K562 (cell line): ENCODE data around the gene TMEM185B. TPM values are rescaled to one million over a fixed set of nuclear protein-coding genes. Genes with fewer than 3 reads are reported as not detected.

Experiments used
- ATAC-seq: fragments of 200-7000 bp; cut with Tn5 transposase; 3 replicates; pipeline ENCODE4 v1.9.1; 2020; ENCODE audit warnings: moderate library complexity
- BruUV-seq: library from RNA; stranded (reverse); fragments of 400-500 nt; replicated peaks from 2 replicates; lab custom pipeline; 2021; lab: Mats Ljungman, UMichigan
- CTCF ChIA-PET: fragments of 300-600 bp; formaldehyde crosslinking; extraction: SDS; loops from one replicate; lab custom pipeline; 2021; ENCODE audit warnings: low intra/inter-chr PET ratio; lab: Yijun Ruan, JAX
- POLR2A ChIA-PET: fragments of 300-600, 350-650 bp; sonication (Branson Sonifier 250); formaldehyde crosslinking; extraction: SDS; loops from one replicate; lab custom pipeline; 2021; ENCODE audit warnings: antibody characterized with exemption, inconsistent platforms; lab: Yijun Ruan, JAX
- DNase-seq, 4 experiments: peaks; one replicate each; pipeline versions ENCODE4 v3.0.0 to v3.0.0-alpha.2; 2011 to 2018; ENCODE audit warnings: low spot score in 3 of 4, mixed read lengths in 3 of 4; ENCODE audit errors: extremely low read depth in 1 of 4
- FAIRE-seq: peaks from 2 replicates; lab custom pipeline; 2011; peaks lifted over from hg19 to GRCh38; lab: Jason Lieb, UNC
- H2AFZ ChIP-seq: 2 replicates; pipeline ENCODE4 v1.6.0; 2011; ENCODE audit warnings: low read depth, low read length, control low read depth, inconsistent platforms
- H3K27ac ChIP-seq: fragments of 200-600 bp; 3 replicates; pipeline ENCODE4 v1.8.0; 2011; ENCODE audit warnings: low read depth, mild to moderate bottlenecking, control low read depth, inconsistent platforms, low read length, moderate library complexity, mixed read lengths; ENCODE audit errors: extremely low read depth
- H3K27me3 ChIP-seq, 2 experiments: fragments of 300-600 bp in 1 of 2; 2 replicates in 1 of 2; 3 replicates in 1 of 2; pipeline versions ENCODE4 v1.6.0 to v1.8.0; 2011; ENCODE audit warnings: inconsistent platforms in 2 of 2, low read length in 2 of 2, mild to moderate bottlenecking in 1 of 2, mixed read lengths in 1 of 2, moderate library complexity in 1 of 2; ENCODE audit not compliant: control insufficient read depth in 2 of 2, insufficient read depth in 2 of 2
- H3K36me3 ChIP-seq: fragments of 300-600 bp; 3 replicates; pipeline ENCODE4 v1.8.0; 2011; ENCODE audit warnings: mild to moderate bottlenecking, low read length, inconsistent platforms; ENCODE audit not compliant: control insufficient read depth, insufficient read depth
- H3K4me1 ChIP-seq, 2 experiments: fragments of 200-600 bp in 1 of 2; replicated peaks in 1 of 2; 2 replicates in 1 of 2; 3 replicates in 1 of 2; pipeline versions ENCODE4 v1.5.1 to v1.8.0; 2011; ENCODE audit warnings: inconsistent platforms in 2 of 2, low read length in 2 of 2, mild to moderate bottlenecking in 1 of 2, mixed read lengths in 1 of 2, moderate library complexity in 1 of 2; ENCODE audit not compliant: control insufficient read depth in 2 of 2, insufficient read depth in 2 of 2
- H3K4me2 ChIP-seq: 2 replicates; pipeline ENCODE4 v1.6.1; 2011; ENCODE audit warnings: low read length, control low read depth, inconsistent platforms, mixed read lengths; ENCODE audit not compliant: insufficient read depth
- H3K4me3 ChIP-seq: fragments of 200-600 bp; sonication (generic), shearing (Covaris generic); 2 replicates; pipeline ENCODE4 v1.5.1; 2016; ENCODE audit warnings: control low read depth, inconsistent platforms
- H3K79me2 ChIP-seq: fragments of 200-600 bp; 3 replicates; pipeline ENCODE4 v1.8.0; 2011; ENCODE audit warnings: low read length, inconsistent platforms; ENCODE audit not compliant: control insufficient read depth, insufficient read depth
- H3K9ac ChIP-seq, 2 experiments: 2 replicates each; pipeline versions ENCODE4 v1.6.0 to v1.6.1; 2011; ENCODE audit warnings: low read depth in 2 of 2, low read length in 2 of 2, control low read depth in 1 of 2, inconsistent platforms in 1 of 2, mild to moderate bottlenecking in 1 of 2, mixed read lengths in 1 of 2; ENCODE audit not compliant: insufficient read depth in 1 of 2
- H3K9me1 ChIP-seq: one replicate; pipeline ENCODE4 v1.6.0; 2011; ENCODE audit warnings: inconsistent platforms, mild to moderate bottlenecking, low read length, moderate library complexity; ENCODE audit not compliant: control insufficient read depth, insufficient read depth
- H3K9me3 ChIP-seq: replicated peaks from 2 replicates; pipeline ENCODE4 v1.5.1; 2011; ENCODE audit warnings: low read depth, low read length, inconsistent platforms; ENCODE audit not compliant: control insufficient read depth, insufficient read depth
- H4K20me1 ChIP-seq: replicated peaks from 2 replicates; pipeline ENCODE4 v1.6.1; 2011; ENCODE audit warnings: low read length, inconsistent platforms, mixed read lengths; ENCODE audit not compliant: control insufficient read depth, insufficient read depth
- CLOCK ChIP-seq: fragments of 250-450 bp; sonication (Bioruptor Pico); IDR thresholded peaks from 2 replicates; pipeline ENCODE4 v1.4.0; 2020; ENCODE audit warnings: mild to moderate bottlenecking, moderate library complexity, borderline replicate concordance
- CREB3L1 ChIP-seq: fragments of 450-650 bp; IDR thresholded peaks from 2 replicates; pipeline ENCODE4 v1.6.1; 2014; ENCODE audit warnings: low read depth, mild to moderate bottlenecking, moderate library complexity, borderline replicate concordance
- CREBBP ChIP-seq: IDR thresholded peaks from one replicate; pipeline ENCODE4 v1.6.1; 2012; ENCODE audit warnings: low read depth, mild to moderate bottlenecking, control low read depth, inconsistent platforms, low read length
- CTCF ChIP-seq, 3 experiments: IDR thresholded peaks in 2 of 3; conservative IDR thresholded peaks in 1 of 3; 2 replicates each; pipeline ENCODE4 v1.5.1; 2011 to 2012; ENCODE audit warnings: low read length in 3 of 3, mild to moderate bottlenecking in 3 of 3, control low read depth in 2 of 3, improper control_type of control experiment in 1 of 3, inconsistent platforms in 1 of 3, low read depth in 1 of 3, mixed read lengths in 1 of 3, moderate library complexity in 1 of 3; ENCODE audit not compliant: insufficient read depth in 2 of 3
- FOXA1 ChIP-seq: fragments of 450-650 bp; IDR thresholded peaks from 2 replicates; pipeline ENCODE4 v1.6.1; 2016; ENCODE audit warnings: mild to moderate bottlenecking, borderline replicate concordance
- FOXK1 ChIP-seq: sonication (generic); formaldehyde crosslinking; IDR thresholded peaks from 2 replicates; pipeline ENCODE4 v1.8.0; 2022; ENCODE audit warnings: missing genetic modification reagents, mild to moderate bottlenecking, borderline replicate concordance
- HMGN3 ChIP-seq: IDR thresholded peaks from 2 replicates; pipeline ENCODE4 v1.6.1; 2011; ENCODE audit warnings: borderline replicate concordance, low read depth, mild to moderate bottlenecking, mixed read lengths, low read length; ENCODE audit not compliant: insufficient read length; ENCODE audit errors: extremely low read depth
- NFXL1 ChIP-seq: fragments of 450-650 bp; formaldehyde crosslinking; IDR thresholded peaks from 2 replicates; pipeline ENCODE4 v1.4.0; 2021; ENCODE audit warnings: mild to moderate bottlenecking
- RAD21 ChIP-seq, 2 experiments: fragments of 250-450 bp in 1 of 2; fragments of 450-650 bp in 1 of 2; sonication (Bioruptor Pico) in 1 of 2; formaldehyde crosslinking in 1 of 2; IDR thresholded peaks in 1 of 2; conservative IDR thresholded peaks in 1 of 2; 2 replicates each; pipeline versions ENCODE4 v1.4.0 to v1.8.0; 2020 to 2022; ENCODE audit warnings: mild to moderate bottlenecking in 2 of 2, moderate library complexity in 1 of 2
- ZNF395 ChIP-seq: fragments of 200-800 bp; sonication (Bioruptor generic); IDR thresholded peaks from 2 replicates; pipeline ENCODE4 v1.6.1; 2017; ENCODE audit warnings: missing genetic modification characterization, missing compliant biosample characterization
- WGBS: fragments of 100-300 bp; shearing (Covaris generic); methylation state at CpG from one replicate; pipeline ENCODE4 v1.1.6; 2016; ENCODE audit warnings: low coverage, mixed read lengths; ENCODE audit not compliant: insufficient coverage; ENCODE audit errors: missing lambda C conversion rate; 5-methylcytosine and 5-hydroxymethylcytosine counted together
- in situ Hi-C: fragments of 300-500 bp; cut with MboI; formaldehyde crosslinking; loops from 4 replicates; pipeline ENCODE4 v1.15.0; 2018; ENCODE audit warnings: inconsistent platforms, mixed read lengths
- intact Hi-C: fragments of 100-400 bp; cut with micrococcal nuclease; formaldehyde crosslinking; loops from 2 replicates; pipeline ENCODE4 v1.14.2; 2022
- polyA plus RNA-seq, 8 experiments: library from polyadenylated mRNA; depleted of rRNA in 4 of 8; stranded (reverse) in 5 of 8; unstranded in 3 of 8; fragments of >200 nt; fragmentation: Nextera tagmentation in 2 of 8; fragmentation: Illumina TruSeq in 1 of 8; extraction: Ambion mirVana in 2 of 8; extraction: Trizol in 1 of 8; gene quantifications; 2 replicates each; pipeline versions ENCODE4 v1.2.1 to v1.2.3, GENCODE V29; 2011 to 2014; ENCODE audit warnings: inconsistent platforms in 1 of 8, missing spikeins in 1 of 8
- total RNA-seq, 7 experiments: library from RNA; depleted of rRNA in 6 of 7; stranded (reverse); fragments of >200 nt in 6 of 7; fragmentation: Illumina TruSeq in 2 of 7; extraction: Trizol in 2 of 7; gene quantifications; 2 replicates each; pipeline versions ENCODE4 v1.2.1 to v1.2.3, GENCODE V29; 2011 to 2021; ENCODE audit warnings: low replicate concordance in 1 of 7

The TMEM185B gene
- total and polyA plus RNA-seq, 9 of the 15 experiments (the other 6 are each of a cell fraction or from before 2014, with no cell fraction given): 2.9 to 28.2 (median 11.5) TPM

- Histone ChIP-seq H3K27me3 (peaks cover 0 to 6% of the 10 kb centered on the region in 2 experiments; a peak in 1 of 5 replicates), H4K20me1 (no peaks in the 10 kb centered on the region), H3K27ac (no peak overlapping the region), H2AFZ (peak overlapping the region; percentile 32), H3K9ac (no peak overlapping the region), H3K9me3 (no peaks in the 10 kb centered on the region), H3K4me1 (peaks cover 0 to 2% of the 10 kb centered on the region in 2 experiments; a peak in 3 of 5 replicates), H3K4me3 (no peak overlapping the region), H3K79me2 (no peaks in the 10 kb centered on the region), H3K4me2 (no peak overlapping the region), H3K36me3 (no peaks in the 10 kb centered on the region), H3K9me1 (peaks cover 3% of the 10 kb centered on the region)
- intact Hi-C loops (no loop called here), in situ Hi-C loops (no loop called here)
- BruUV-seq: no TSS peak
- WGBS: 25% methylated on average over 5 of the region's 5 CpGs
- ChIA-PET CTCF (no interaction called here), POLR2A (interaction anchor here (0.6 to 0.8 kb wide), 2 partner anchors 15 to 457 kb away, joined by 3 to 4 read pairs; no protein-coding TSS in a partner anchor)
- DNase-seq: peak in 1 of 4 experiments; percentile 16
- no peak for FAIRE-seq
- ATAC-seq: peak; percentile 66
- no peak for TF ChIP-seq CREB3L1
- TF ChIP-seq RAD21 (CRISPR knock-in tag; conservative IDR thresholded peaks at IDR 0.05 in 1 of 2, IDR thresholded peaks at IDR 0.05 in 1 of 2): peak in 1 of 2 experiments; percentile 36; a peak in 2 of 4 replicates
- peak in 2 of 3 experiments; percentile 13 to 30; a peak in 2 of 6 replicates for TF ChIP-seq CTCF (IDR thresholded peaks at IDR 0.05 in 2 of 3, conservative IDR thresholded peaks at IDR 0.05 in 1 of 3; ENCODE audit: insufficient read depth in 2 of 3, low read depth in 1 of 3, low read length in 3 of 3)
- TF ChIP-seq FOXA1: no peak
- TF ChIP-seq ZNF395 (CRISPR knock-in tag): no peak
- no peak for TF ChIP-seq NFXL1
- TF ChIP-seq CREBBP: no peak
- no peak for TF ChIP-seq HMGN3
- no peak for TF ChIP-seq FOXK1 (CRISPR knock-in tag)
- TF ChIP-seq CLOCK: no peak
Observed at GRCh38 chr2:120182019-120182560, 41.1 kb downstream of the TMEM185B start.
